ENCODE data around the gene SMAD7. TPM values are rescaled to one million over a fixed set of nuclear protein-coding genes. Genes with fewer than 3 reads are reported as not detected.

SMAD7 gene
- polyA plus RNA-seq, 4 donors = 17.2 to 64.1 (median 21.2) TPM

- Histone ChIP-seq H3K4me3 (ENCODE audit: low read depth in 1 of 3, low read length in 3 of 3) (no peak overlapping the region), H3K27ac (ENCODE audit: low read depth in 1 of 3, low read length in 2 of 3) (no peak overlapping the region), H3K36me3 (ENCODE audit: control insufficient read depth in 3 of 3, insufficient read depth in 2 of 3, low read depth in 1 of 3, low read length in 3 of 3) (no peaks in the 10 kb centered on the region), H3K9me3 (ENCODE audit: control insufficient read depth in 2 of 2, insufficient read depth in 1 of 2, low read depth in 1 of 2, low read length in 1 of 2) (no peaks in the 10 kb centered on the region), H3K27me3 (ENCODE audit: control insufficient read depth in 3 of 3, insufficient read depth in 3 of 3, low read length in 3 of 3) (no peaks in the 10 kb centered on the region), H3K4me1 (ENCODE audit: control insufficient read depth in 3 of 3, insufficient read depth in 2 of 3, low read depth in 1 of 3, low read length in 2 of 3) (peaks cover 5 to 32% (median 8%) of the 10 kb centered on the region in 3 donors)
- whole genome bisulfite sequencing, 3 donors = 79 to 83% (median 83%) methylated on average over 17 of the region's 17 CpGs
- DNase-seq = peak in 1 of 2 donors; percentile 60
- FAIRE-seq = no peak
Measured at GRCh38 chr18:48959921-48960920, 9.5 kb upstream of the SMAD7 start.

- Histone ChIP-seq H3K4me3 (ENCODE audit: low read depth in 1 of 3, low read length in 3 of 3) (no peak overlapping the region), H3K9me3 (ENCODE audit: control insufficient read depth in 2 of 2, insufficient read depth in 1 of 2, low read depth in 1 of 2, low read length in 1 of 2) (no peaks in the 10 kb centered on the region), H3K27ac (ENCODE audit: low read depth in 1 of 3, low read length in 2 of 3) (no peak overlapping the region), H3K4me1 (ENCODE audit: control insufficient read depth in 3 of 3, insufficient read depth in 2 of 3, low read depth in 1 of 3, low read length in 2 of 3) (peaks cover 5 to 32% (median 10%) of the 10 kb centered on the region in 3 donors), H3K27me3 (ENCODE audit: control insufficient read depth in 3 of 3, insufficient read depth in 3 of 3, low read length in 3 of 3) (no peaks in the 10 kb centered on the region), H3K36me3 (ENCODE audit: control insufficient read depth in 3 of 3, insufficient read depth in 2 of 3, low read depth in 1 of 3, low read length in 3 of 3) (no peaks in the 10 kb centered on the region)
- no peak for FAIRE-seq
- no peak for DNase-seq
- 79 to 92% (median 86%) methylated on average over 7 of the region's 7 CpGs for WGBS, 3 donors
Measured at GRCh38 chr18:48959551-48959920, 8.8 kb upstream of the SMAD7 start.

GRCh38 chr18:48958951-48959350 lies 8.2 kb upstream of the SMAD7 start:
- H3K4me3 ChIP-seq (ENCODE audit: low read depth in 1 of 3, low read length in 3 of 3) = no peak overlapping the region
- FAIRE-seq = no peak
- H3K9me3 ChIP-seq (ENCODE audit: control insufficient read depth in 2 of 2, insufficient read depth in 1 of 2, low read depth in 1 of 2, low read length in 1 of 2) = no peaks in the 10 kb centered on the region
- H3K4me1 ChIP-seq (ENCODE audit: control insufficient read depth in 3 of 3, insufficient read depth in 2 of 3, low read depth in 1 of 3, low read length in 2 of 3) = peaks cover 5 to 32% (median 10%) of the 10 kb centered on the region in 3 donors
- no peak overlapping the region for H3K27ac ChIP-seq (ENCODE audit: low read depth in 1 of 3, low read length in 2 of 3)
- H3K27me3 ChIP-seq (ENCODE audit: control insufficient read depth in 3 of 3, insufficient read depth in 3 of 3, low read length in 3 of 3) = no peaks in the 10 kb centered on the region
- WGBS, 3 donors = 93 to 96% (median 93%) methylated on average over 6 of the region's 6 CpGs
- no peaks in the 10 kb centered on the region for H3K36me3 ChIP-seq (ENCODE audit: control insufficient read depth in 3 of 3, insufficient read depth in 2 of 3, low read depth in 1 of 3, low read length in 3 of 3)
- no peak for DNase-seq

GRCh38 chr18:48957616-48958015 lies 6.9 kb upstream of the SMAD7 start:
- H3K27me3 ChIP-seq (ENCODE audit: control insufficient read depth in 3 of 3, insufficient read depth in 3 of 3, low read length in 3 of 3) = no peaks in the 10 kb centered on the region
- no peak overlapping the region for H3K4me3 ChIP-seq (ENCODE audit: low read depth in 1 of 3, low read length in 3 of 3)
- peak overlapping the region; percentile 34 to 86 (median 60) for H3K27ac ChIP-seq (ENCODE audit: low read depth in 1 of 3, low read length in 2 of 3)
- DNase-seq (peak in 1 of 2 donors; percentile 31), FAIRE-seq (no peak)
- 41 to 58% (median 51%) methylated on average over 4 of the region's 4 CpGs for WGBS, 3 donors
- H3K36me3 ChIP-seq (ENCODE audit: control insufficient read depth in 3 of 3, insufficient read depth in 2 of 3, low read depth in 1 of 3, low read length in 3 of 3) = no peaks in the 10 kb centered on the region
- H3K4me1 ChIP-seq (ENCODE audit: control insufficient read depth in 3 of 3, insufficient read depth in 2 of 3, low read depth in 1 of 3, low read length in 2 of 3) = peaks cover 5 to 40% (median 10%) of the 10 kb centered on the region in 3 donors
- no peaks in the 10 kb centered on the region for H3K9me3 ChIP-seq (ENCODE audit: control insufficient read depth in 2 of 2, insufficient read depth in 1 of 2, low read depth in 1 of 2, low read length in 1 of 2)

GRCh38 chr18:48957136-48957535 lies 6.4 kb upstream of the SMAD7 start:
- peak; percentile 30 to 85 for DNase-seq
- H3K4me1 ChIP-seq (ENCODE audit: control insufficient read depth in 3 of 3, insufficient read depth in 2 of 3, low read depth in 1 of 3, low read length in 2 of 3) = peaks cover 5 to 40% (median 10%) of the 10 kb centered on the region in 3 donors
- FAIRE-seq = no peak
- H3K36me3 ChIP-seq (ENCODE audit: control insufficient read depth in 3 of 3, insufficient read depth in 2 of 3, low read depth in 1 of 3, low read length in 3 of 3) = no peaks in the 10 kb centered on the region
- H3K9me3 ChIP-seq (ENCODE audit: control insufficient read depth in 2 of 2, insufficient read depth in 1 of 2, low read depth in 1 of 2, low read length in 1 of 2) = no peaks in the 10 kb centered on the region
- WGBS, 3 donors = 36 to 73% (median 45%) methylated on average over 8 of the region's 8 CpGs
- H3K27me3 ChIP-seq (ENCODE audit: control insufficient read depth in 3 of 3, insufficient read depth in 3 of 3, low read length in 3 of 3) = no peaks in the 10 kb centered on the region
- H3K27ac ChIP-seq (ENCODE audit: low read depth in 1 of 3, low read length in 2 of 3) = no peak overlapping the region
- no peak overlapping the region for H3K4me3 ChIP-seq (ENCODE audit: low read depth in 1 of 3, low read length in 3 of 3)

- peaks cover 5 to 40% (median 10%) of the 10 kb centered on the region in 3 donors for H3K4me1 ChIP-seq (ENCODE audit: control insufficient read depth in 3 of 3, insufficient read depth in 2 of 3, low read depth in 1 of 3, low read length in 2 of 3)
- no peak overlapping the region for H3K4me3 ChIP-seq (ENCODE audit: low read depth in 1 of 3, low read length in 3 of 3)
- H3K27me3 ChIP-seq (ENCODE audit: control insufficient read depth in 3 of 3, insufficient read depth in 3 of 3, low read length in 3 of 3) = no peaks in the 10 kb centered on the region
- peak overlapping the region; percentile 13 to 83 (median 46) for H3K27ac ChIP-seq (ENCODE audit: low read depth in 1 of 3, low read length in 2 of 3)
- no peak for FAIRE-seq
- no peak for DNase-seq
- 79 to 92% (median 88%) methylated on average over 1 of the region's 1 CpG for WGBS, 3 donors
- H3K9me3 ChIP-seq (ENCODE audit: control insufficient read depth in 2 of 2, insufficient read depth in 1 of 2, low read depth in 1 of 2, low read length in 1 of 2) = no peaks in the 10 kb centered on the region
- H3K36me3 ChIP-seq (ENCODE audit: control insufficient read depth in 3 of 3, insufficient read depth in 2 of 3, low read depth in 1 of 3, low read length in 3 of 3) = no peaks in the 10 kb centered on the region
Measured at GRCh38 chr18:48956356-48956755, 5.6 kb upstream of the SMAD7 start.

GRCh38 chr18:48955830-48956261 lies 5.1 kb upstream of the SMAD7 start:
- H3K4me3 ChIP-seq (ENCODE audit: low read depth in 1 of 3, low read length in 3 of 3) = no peak overlapping the region
- peak overlapping the region in 2 of 3 donors; percentile 13 to 83 for H3K27ac ChIP-seq (ENCODE audit: low read depth in 1 of 3, low read length in 2 of 3)
- H3K27me3 ChIP-seq (ENCODE audit: control insufficient read depth in 3 of 3, insufficient read depth in 3 of 3, low read length in 3 of 3) = no peaks in the 10 kb centered on the region
- no peaks in the 10 kb centered on the region for H3K36me3 ChIP-seq (ENCODE audit: control insufficient read depth in 3 of 3, insufficient read depth in 2 of 3, low read depth in 1 of 3, low read length in 3 of 3)
- FAIRE-seq (no peak), DNase-seq (peak in 1 of 2 donors; percentile 41)
- H3K9me3 ChIP-seq (ENCODE audit: control insufficient read depth in 2 of 2, insufficient read depth in 1 of 2, low read depth in 1 of 2, low read length in 1 of 2) = no peaks in the 10 kb centered on the region
- WGBS, 3 donors = 22 to 35% (median 29%) methylated on average over 7 of the region's 7 CpGs
- peaks cover 5 to 37% (median 10%) of the 10 kb centered on the region in 3 donors for H3K4me1 ChIP-seq (ENCODE audit: control insufficient read depth in 3 of 3, insufficient read depth in 2 of 3, low read depth in 1 of 3, low read length in 2 of 3)

GRCh38 chr18:48954886-48955819 lies 4.4 kb upstream of the SMAD7 start:
- FAIRE-seq (no peak), DNase-seq (no peak)

More at GRCh38 chr18:48954886-48955819, 4.4 kb upstream of the SMAD7 start:
- H3K4me3 ChIP-seq (ENCODE audit: low read depth in 1 of 3, low read length in 3 of 3) = no peak overlapping the region
- no peaks in the 10 kb centered on the region for H3K27me3 ChIP-seq (ENCODE audit: control insufficient read depth in 3 of 3, insufficient read depth in 3 of 3, low read length in 3 of 3)
- peaks cover 3 to 35% (median 10%) of the 10 kb centered on the region in 3 donors for H3K4me1 ChIP-seq (ENCODE audit: control insufficient read depth in 3 of 3, insufficient read depth in 2 of 3, low read depth in 1 of 3, low read length in 2 of 3)
- H3K36me3 ChIP-seq (ENCODE audit: control insufficient read depth in 3 of 3, insufficient read depth in 2 of 3, low read depth in 1 of 3, low read length in 3 of 3) = no peaks in the 10 kb centered on the region
- WGBS, 3 donors = 78 to 86% (median 84%) methylated on average over 14 of the region's 14 CpGs
- H3K27ac ChIP-seq (ENCODE audit: low read depth in 1 of 3, low read length in 2 of 3) = peak overlapping the region in 2 of 3 donors; percentile 13 to 83
- H3K9me3 ChIP-seq (ENCODE audit: control insufficient read depth in 2 of 2, insufficient read depth in 1 of 2, low read depth in 1 of 2, low read length in 1 of 2) = no peaks in the 10 kb centered on the region

Measured in small intestine (tissue), 7 donors.